ENCODE results near the gene ATP1A3. TPM values are rescaled to one million over a fixed set of nuclear protein-coding genes. Genes with fewer than 3 reads are reported as not detected.

The ATP1A3 gene
- total RNA-seq (2021; ENCODE audit: unreplicated experiment) (34.7 TPM), Bru-seq, nascent RNA (percentile 41 among the genes with signal in this experiment), BruChase-seq, experiment 1, labeled RNA remaining after a 6-hour chase (percentile 61 among the genes with signal in this experiment), BruChase-seq, experiment 2, labeled RNA remaining after a 2-hour chase (percentile 43 among the genes with signal in this experiment)
- polyA plus RNA-seq (2012), result 30.8 and 34.9 TPM in 2 replicates
- long read RNA-seq, partial matches to known transcripts, result 7 of 9 reads
- long read RNA-seq, other reads (novel, unspliced or antisense), result 0 of 9 reads

- ChIA-PET RAD21 (ENCODE audit: low non-redundant PET in 1 of 2, low total read pairs in 2 of 2, uncharacterized antibody in 2 of 2, unreplicated experiment in 2 of 2) (no interaction called here), CTCF (interaction anchor here (1.9 kb wide), 1 partner anchor 34 kb away, joined by 5 read pairs; no protein-coding TSS in a partner anchor), POLR2A (no interaction called here)
- Histone ChIP-seq H4K20me1 (ENCODE audit: insufficient read depth) (no peaks in the 10 kb centered on the region), H3K4me1 (ENCODE audit: control insufficient read depth in 1 of 2, insufficient read depth in 2 of 2, low read length in 2 of 2) (peaks cover 4 to 21% of the 10 kb centered on the region in 2 experiments; a peak in 3 of 4 replicates), H3K9me3 (ENCODE audit: control insufficient read depth in 1 of 2, insufficient read depth in 1 of 2, low read depth in 1 of 2, low read length in 2 of 2) (no peaks in the 10 kb centered on the region), H3K27ac (ENCODE audit: low read depth, low read length) (peak within 1 kb of the TSS; percentile 35; the same call in 1 of the 2 replicates), H3K9ac (ENCODE audit: low read length) (peak within 1 kb of the TSS; percentile 73), H2AFZ (ENCODE audit: low read depth, low read length, poor library complexity, severe bottlenecking) (peak within 1 kb of the TSS; percentile 54), H3K4me2 (ENCODE audit: low read length) (peak within 1 kb of the TSS; percentile 99), H3K27me3 (ENCODE audit: insufficient read depth, low read length) (peaks cover 7% of the 10 kb centered on the region; the same call in 1 of the 2 replicates), H3K79me2 (ENCODE audit: insufficient read depth, low read length) (no peaks in the 10 kb centered on the region), H3K4me3 (replicated peaks in 1 of 2; ENCODE audit: low read depth in 1 of 2, low read length in 2 of 2) (peak within 1 kb of the TSS; percentile 66 to 76), H3K9me2 (ENCODE audit: insufficient read depth) (no peaks in the 10 kb centered on the region), H3K36me3 (ENCODE audit: control insufficient read depth in 1 of 2, insufficient read depth in 2 of 2, low read length in 2 of 2) (no peaks in the 10 kb centered on the region)
- BruUV-seq (replicated peaks), result no TSS peak
- ATAC-seq, result peak; percentile 87
- intact Hi-C loops (cut with micrococcal nuclease), result loop anchor here (10.0 kb wide), 1 partner anchor 101 kb away; no protein-coding TSS in a partner anchor
- TF ChIP-seq ZFX (IDR thresholded peaks at IDR 0.05) (no peak; the same call in 1 of the 2 replicates), TCF7L2 (IDR thresholded peaks at IDR 0.05; ENCODE audit: borderline replicate concordance, extremely low read depth, insufficient read depth, insufficient read length) (no peak), POLR2AphosphoS5 (IDR thresholded peaks at IDR 0.05; ENCODE audit: low read depth, low read length) (peak; percentile 68), ZNF274 (IDR thresholded peaks at IDR 0.05; ENCODE audit: low read depth, low read length) (no peak), EGR1 (IDR thresholded peaks at IDR 0.05; ENCODE audit: low read depth) (peak; percentile 78; the same call in 1 of the 2 replicates), SP1 (IDR thresholded peaks at IDR 0.05; ENCODE audit: low read depth) (peak; percentile 46; the same call in 1 of the 2 replicates)
- TF ChIP-seq, protein P1, sequence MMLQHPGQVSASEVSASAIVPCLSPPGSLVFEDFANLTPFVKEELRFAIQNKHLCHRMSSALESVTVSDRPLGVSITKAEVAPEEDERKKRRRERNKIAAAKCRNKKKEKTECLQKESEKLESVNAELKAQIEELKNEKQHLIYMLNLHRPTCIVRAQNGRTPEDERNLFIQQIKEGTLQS (IDR thresholded peaks at IDR 0.05), result no peak
- peak; percentile 31 for DNase-seq (ENCODE audit: low read depth, low spot score)
Observed at GRCh38 chr19:41993612-41994483, at the start of gene ATP1A3. Gene ATP1A3 (minus strand): TSS chr19:41994230. CDS start chr19:41994076, 154 bp downstream.
